ENCODE results near the gene DPH2.

DNA sequence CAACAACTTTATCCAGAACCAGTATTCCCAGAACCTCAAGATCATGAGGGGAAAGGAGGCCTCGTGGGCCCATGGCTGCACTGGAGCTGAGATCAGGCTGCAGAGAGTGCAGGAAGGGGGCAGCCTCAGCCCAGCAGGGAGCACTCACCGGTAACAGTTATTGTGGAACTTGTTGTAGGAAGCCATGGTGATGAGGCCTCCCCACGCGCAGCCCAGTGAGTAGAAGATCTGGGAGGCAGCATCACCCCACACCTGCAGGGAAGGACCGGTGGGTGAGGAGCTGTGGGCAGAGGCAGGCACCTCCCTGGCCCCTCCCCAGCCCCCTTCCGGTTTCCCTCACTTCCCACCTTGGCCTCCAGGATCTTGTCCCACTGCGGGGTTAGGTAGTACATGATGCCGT is 32.4 kb downstream of the DPH2 start:
- TF ChIP-seq MYC (IDR thresholded peaks at IDR 0.05; ENCODE audit: borderline replicate concordance, low read length), result no peak
- TF ChIP-seq POLR2A (IDR thresholded peaks at IDR 0.05; ENCODE audit: low read length), result no peak
- no peak for TF ChIP-seq KDM1A (IDR thresholded peaks at IDR 0.05; ENCODE audit: low read depth)
- no peak for TF ChIP-seq RCOR1 (IDR thresholded peaks at IDR 0.05; ENCODE audit: low read depth, low read length)
- TF ChIP-seq POLR2AphosphoS2 (conservative IDR thresholded peaks at IDR 0.05; ENCODE audit: low read length), result no peak
